H1 (cell line): Measurements from ENCODE around the gene NLRP6.
"Not testable (repeated sequence)": the region's sequence is repeated elsewhere in the genome, so short reads cannot be mapped to it uniquely, and the experiment has no call there.

Experiments used
- CEBPB ChIP-seq: IDR thresholded peaks from 2 replicates; pipeline ENCODE4 v1.6.1; 2012; ENCODE audit warnings: low read depth, low read length
- MAFK ChIP-seq: IDR thresholded peaks from 2 replicates; pipeline ENCODE4 v1.6.1; 2012; ENCODE audit warnings: low read depth, mild to moderate bottlenecking, improper control_type of control experiment, low read length
- MAX ChIP-seq: IDR thresholded peaks from 2 replicates; pipeline ENCODE4 v1.6.1; 2012; ENCODE audit warnings: inconsistent platforms
- POU5F1 ChIP-seq: IDR thresholded peaks from 2 replicates; pipeline ENCODE4 v1.6.1; 2011; ENCODE audit warnings: low read depth, mild to moderate bottlenecking, low read length, moderate library complexity
- RAD21 ChIP-seq, 2 experiments: IDR thresholded peaks in 1 of 2; conservative IDR thresholded peaks in 1 of 2; 2 replicates each; pipeline ENCODE4 v1.6.1; 2011; ENCODE audit warnings: low read depth in 2 of 2, low read length in 2 of 2, improper control_type of control experiment in 1 of 2, inconsistent platforms in 1 of 2, mild to moderate bottlenecking in 1 of 2, moderate library complexity in 1 of 2

GRCh38 chr11:319121-319887 is 41.1 kb downstream of the NLRP6 start:
- not testable (repeated sequence) for TF ChIP-seq POU5F1; CEBPB; MAFK; RAD21 (IDR thresholded peaks at IDR 0.05 in 1 of 2, conservative IDR thresholded peaks at IDR 0.05 in 1 of 2; ENCODE audit: low read depth in 2 of 2, low read length in 2 of 2); MAX
